NCI-H1694 treated with DMSO at 0.1 percent for 48 hours (cell line): ENCODE results near the gene MRPL4.
"Not testable (repeated sequence)": the region's sequence is repeated elsewhere in the genome, so short reads cannot be mapped to it uniquely, and the experiment has no call there.

ENCODE experiments used
- DNase-seq: peaks from one replicate; lab custom pipeline; 2025; lab: John Stamatoyannopoulos, UW

Gene MRPL4

GRCh38 chr19:10262771-10263170 lies 10.8 kb downstream of the MRPL4 start:
- DNase-seq = no peak

GRCh38 chr19:10266706-10267105 lies 14.7 kb downstream of the MRPL4 start:
- no peak for DNase-seq

GRCh38 chr19:10268071-10268470 lies 16.1 kb downstream of the MRPL4 start:
- DNase-seq = no peak

GRCh38 chr19:10269333-10270179 lies 17.5 kb downstream of the MRPL4 start:
- peak; percentile 40 for DNase-seq

- DNase-seq = no peak
These were observed 18.2 kb downstream of the MRPL4 start for GRCh38 chr19:10270180-10270615.

- no peak for DNase-seq
These were observed 18.8 kb downstream of the MRPL4 start, which contains the start of gene ICAM1 for GRCh38 chr19:10270616-10271394. Gene ICAM1 (plus strand): TSS chr19:10271120. CDS start chr19:10271160, 40 bp downstream.

- DNase-seq = no peak
These were observed 19.6 kb downstream of the MRPL4 start for GRCh38 chr19:10271543-10272086.

GRCh38 chr19:10274589-10274988 lies 22.6 kb downstream of the MRPL4 start:
- DNase-seq = no peak

- no peak for DNase-seq
These were observed 26.0 kb downstream of the MRPL4 start for GRCh38 chr19:10277795-10278589.

- DNase-seq = no peak
These were observed 26.9 kb downstream of the MRPL4 start for GRCh38 chr19:10278935-10279334.

GRCh38 chr19:10279737-10280442 lies 27.9 kb downstream of the MRPL4 start:
- DNase-seq = no peak

- DNase-seq = not testable (repeated sequence)
These were observed 30.0 kb downstream of the MRPL4 start for GRCh38 chr19:10282043-10282442.

- no peak for DNase-seq
These were observed 31.5 kb downstream of the MRPL4 start for GRCh38 chr19:10283301-10284064.

GRCh38 chr19:10284065-10284959 lies 32.3 kb downstream of the MRPL4 start:
- no peak for DNase-seq

- DNase-seq = no peak
These were observed 32.9 kb downstream of the MRPL4 start for GRCh38 chr19:10284960-10285278.

- DNase-seq = no peak
These were observed 33.4 kb downstream of the MRPL4 start for GRCh38 chr19:10285393-10285792.

GRCh38 chr19:10286803-10287737 lies 35.1 kb downstream of the MRPL4 start, which contains the start of gene ICAM4:
Gene ICAM4 (plus strand): TSS chr19:10286955. CDS start chr19:10287013, 58 bp downstream.
- DNase-seq = peak; percentile 4

- no peak for DNase-seq
These were observed 36.7 kb downstream of the MRPL4 start for GRCh38 chr19:10288662-10289166.
